Measurements from ENCODE around the gene ARID3C. TPM values are rescaled to one million over a fixed set of nuclear protein-coding genes. Genes with fewer than 3 reads are reported as not detected.

Gene ARID3C
- total and polyA plus RNA-seq, 11 donors: 0.20 TPM; not detected in 10

DNA sequence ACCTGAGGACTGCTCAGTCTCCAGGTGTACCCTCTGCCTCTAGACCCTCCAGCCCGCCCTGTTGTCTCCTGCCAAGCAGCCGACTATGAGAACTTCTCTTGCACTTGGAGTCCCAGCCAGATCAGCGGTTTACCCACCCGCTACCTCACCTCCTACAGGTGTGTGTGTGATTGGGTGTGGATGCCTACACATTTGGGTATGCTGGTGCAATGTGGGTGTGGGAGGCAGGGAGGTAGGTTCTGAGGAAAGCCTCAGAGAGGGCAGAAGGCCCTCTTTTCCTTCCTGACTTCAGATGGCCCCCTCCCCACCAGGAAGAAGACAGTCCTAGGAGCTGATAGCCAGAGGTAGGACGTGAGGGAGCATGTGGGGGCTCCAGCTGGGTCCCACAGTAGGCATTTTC, 28.1 kb upstream of the ARID3C start:
- Histone ChIP-seq H3K27me3 (no peaks in the 10 kb centered on the region), H3K27ac (no peak overlapping the region), H3K4me3 (no peak overlapping the region), H3K4me1 (peaks cover 7 to 48% (median 33%) of the 10 kb centered on the region in 12 donors), H3K36me3 (peaks cover 0 to 39% (median 24%) of the 10 kb centered on the region in 9 donors), H3K9me3 (no peaks in the 10 kb centered on the region)
- intact Hi-C loops (cut with DNase I): no loop called here
- WGBS, 4 donors: 92 to 95% (median 94%) methylated on average over 5 of the region's 5 CpGs
- DNase-seq (no peak), ATAC-seq (no peak)
- no peak for TF ChIP-seq POLR2A (IDR thresholded peaks at IDR 0.05)
- TF ChIP-seq, protein P1, sequence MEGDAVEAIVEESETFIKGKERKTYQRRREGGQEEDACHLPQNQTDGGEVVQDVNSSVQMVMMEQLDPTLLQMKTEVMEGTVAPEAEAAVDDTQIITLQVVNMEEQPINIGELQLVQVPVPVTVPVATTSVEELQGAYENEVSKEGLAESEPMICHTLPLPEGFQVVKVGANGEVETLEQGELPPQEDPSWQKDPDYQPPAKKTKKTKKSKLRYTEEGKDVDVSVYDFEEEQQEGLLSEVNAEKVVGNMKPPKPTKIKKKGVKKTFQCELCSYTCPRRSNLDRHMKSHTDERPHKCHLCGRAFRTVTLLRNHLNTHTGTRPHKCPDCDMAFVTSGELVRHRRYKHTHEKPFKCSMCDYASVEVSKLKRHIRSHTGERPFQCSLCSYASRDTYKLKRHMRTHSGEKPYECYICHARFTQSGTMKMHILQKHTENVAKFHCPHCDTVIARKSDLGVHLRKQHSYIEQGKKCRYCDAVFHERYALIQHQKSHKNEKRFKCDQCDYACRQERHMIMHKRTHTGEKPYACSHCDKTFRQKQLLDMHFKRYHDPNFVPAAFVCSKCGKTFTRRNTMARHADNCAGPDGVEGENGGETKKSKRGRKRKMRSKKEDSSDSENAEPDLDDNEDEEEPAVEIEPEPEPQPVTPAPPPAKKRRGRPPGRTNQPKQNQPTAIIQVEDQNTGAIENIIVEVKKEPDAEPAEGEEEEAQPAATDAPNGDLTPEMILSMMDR (IDR thresholded peaks at IDR 0.05): no peak

DNA sequence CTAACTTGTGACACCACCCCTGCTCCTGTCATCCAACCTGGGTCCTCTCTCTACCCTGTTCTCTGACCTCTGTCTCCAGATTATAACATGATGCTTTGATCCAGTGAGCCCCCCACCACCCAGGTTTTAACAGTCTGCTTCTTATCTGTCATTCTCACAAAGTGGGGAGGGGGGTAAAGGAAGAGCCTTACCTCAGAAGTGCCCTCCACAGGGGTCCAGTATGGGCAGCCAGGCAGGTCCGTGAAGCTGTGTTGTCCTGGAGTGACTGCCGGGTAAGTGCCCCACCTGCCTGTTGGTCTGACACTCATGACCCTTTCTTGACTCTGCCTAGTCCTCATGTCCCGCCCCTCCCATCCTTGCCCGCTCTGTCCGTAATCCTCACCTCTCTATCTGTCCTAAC, 26.5 kb upstream of the ARID3C start:
- no peaks in the 10 kb centered on the region for H3K9me3 ChIP-seq
- intact Hi-C loops (cut with DNase I): no loop called here
- TF ChIP-seq, protein P1 (IDR thresholded peaks at IDR 0.05): no peak
- no peak for TF ChIP-seq POLR2A (IDR thresholded peaks at IDR 0.05)
- DNase-seq (no peak), ATAC-seq (no peak)
- WGBS, 4 donors: 67 to 74% (median 69%) methylated on average over 5 of the region's 5 CpGs
- peak overlapping the region in 10 of 12 donors; percentile 55 to 95 (median 86) for H3K27ac ChIP-seq
- peaks cover 7 to 61% (median 43%) of the 10 kb centered on the region in 12 donors for H3K4me1 ChIP-seq
- peaks cover 0 to 27% (median 10%) of the 10 kb centered on the region in 9 donors for H3K36me3 ChIP-seq
- H3K27me3 ChIP-seq: no peaks in the 10 kb centered on the region
- H3K4me3 ChIP-seq: no peak overlapping the region

DNA sequence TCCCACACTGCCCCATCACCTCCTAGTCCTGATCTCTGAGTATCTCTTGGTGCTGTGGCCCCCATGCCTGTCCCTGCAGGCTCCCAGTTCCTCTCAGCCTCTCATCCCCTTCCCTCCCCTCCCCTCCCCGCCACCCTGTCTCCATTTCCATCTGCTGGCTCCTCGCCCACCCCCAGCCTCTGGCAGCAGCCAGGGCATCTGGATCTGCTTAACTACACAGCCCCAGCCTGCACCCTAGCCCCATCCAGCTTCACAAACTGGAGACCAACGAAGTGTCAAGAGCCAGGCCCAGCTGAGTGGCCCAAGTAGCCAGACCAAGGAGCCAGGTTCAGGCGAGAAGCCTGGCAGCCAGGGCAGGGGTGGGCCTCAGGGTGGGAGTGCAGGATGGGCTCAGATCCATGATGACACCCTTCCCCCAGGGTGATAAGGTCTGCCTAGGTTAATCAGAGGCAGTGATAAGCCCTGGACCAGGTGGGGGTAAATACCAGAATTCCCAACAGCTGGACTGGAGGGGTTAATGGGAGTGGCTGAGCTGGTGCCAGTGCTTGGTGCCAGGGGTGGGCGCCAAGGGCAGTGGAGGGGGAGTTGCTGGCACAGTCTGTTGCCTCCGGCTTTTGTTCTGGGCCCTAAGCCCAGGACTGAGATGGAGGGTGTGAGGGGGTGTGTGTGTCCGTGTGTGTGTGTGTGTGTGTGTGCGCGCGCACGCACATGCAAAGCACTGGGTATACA, 25.6 kb upstream of the ARID3C start:
- intact Hi-C loops (cut with DNase I): loop anchor here in 1 of 10 donors (5.0 kb wide), 1 partner anchor 48 kb away; no protein-coding TSS in a partner anchor
- Histone ChIP-seq H3K36me3 (peaks cover 0 to 22% (median 10%) of the 10 kb centered on the region in 9 donors), H3K27me3 (no peaks in the 10 kb centered on the region), H3K27ac (peak overlapping the region; percentile 43 to 95 (median 86)), H3K4me1 (peaks cover 7 to 61% (median 43%) of the 10 kb centered on the region in 12 donors), H3K4me3 (peak overlapping the region in 3 of 12 donors; percentile 22 to 61 (median 24)), H3K9me3 (no peaks in the 10 kb centered on the region)
- no peak for TF ChIP-seq POLR2A (IDR thresholded peaks at IDR 0.05)
- TF ChIP-seq, protein P1 (IDR thresholded peaks at IDR 0.05): no peak
- 29 to 49% (median 40%) methylated on average over 10 to 11 of the region's 11 CpGs for WGBS, 4 donors
- peak; percentile 81 to 88 (median 83) for DNase-seq
- peak; percentile 47 to 81 (median 67) for ATAC-seq
